GM21717 (cell line): ENCODE measurements around the gene MDM2.
"Not testable (repeated sequence)": the region's sequence is repeated elsewhere in the genome, so short reads cannot be mapped to it uniquely, and the experiment has no call there.

Source experiments
- ATAC-seq: cut with Tn5 transposase; IDR thresholded peaks from one replicate; pipeline ENCODE4 v1.9.1; 2021; ENCODE audit warnings: mild to moderate bottlenecking, moderate library complexity; ENCODE audit not compliant: unreplicated experiment

Gene MDM2

DNA sequence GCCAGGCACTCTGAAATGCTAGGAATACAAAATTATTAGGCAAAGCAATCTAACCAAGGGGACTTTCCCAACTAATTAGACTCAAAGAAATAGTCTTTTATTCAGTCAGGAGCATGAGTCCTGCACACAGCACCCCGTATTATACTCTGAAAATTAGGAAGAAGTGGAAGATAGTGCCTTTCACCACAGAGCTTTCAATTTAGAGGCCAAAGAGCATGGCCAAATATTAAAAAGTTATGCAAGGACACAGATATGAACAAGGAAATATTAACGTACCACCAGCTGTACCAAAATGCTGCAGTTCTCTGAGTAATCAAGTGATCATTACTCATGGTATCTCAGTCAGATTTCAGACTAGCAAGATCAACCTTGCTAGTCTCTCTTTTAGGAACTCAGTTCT lies 22.6 kb upstream of the MDM2 start:
- no peak for ATAC-seq

DNA sequence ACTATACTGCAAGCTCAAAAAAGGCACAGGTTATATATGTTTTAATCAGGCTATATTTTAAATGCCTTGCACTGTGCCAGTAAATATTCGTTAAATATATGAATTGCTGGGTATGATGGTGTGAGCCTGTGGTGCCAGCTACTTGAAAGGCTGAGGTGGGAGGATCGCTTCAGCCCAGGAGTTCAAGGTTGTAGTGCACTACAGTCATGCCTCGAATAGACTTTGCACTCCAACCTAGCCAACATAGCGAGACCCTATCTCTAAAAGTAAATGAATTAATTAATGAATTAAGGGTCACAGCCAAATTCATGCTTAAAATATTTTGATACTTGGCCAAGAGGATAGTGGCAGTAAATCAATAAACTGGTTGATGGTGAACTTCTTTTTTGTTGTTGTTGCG lies 22.2 kb upstream of the MDM2 start:
- ATAC-seq = no peak

GRCh38 chr12:68786929-68787328 lies 21.0 kb upstream of the MDM2 start:
- ATAC-seq = no peak

- ATAC-seq = no peak
Measured at GRCh38 chr12:68788554-68789143, 19.3 kb upstream of the MDM2 start.

GRCh38 chr12:68789144-68789878 lies 18.7 kb upstream of the MDM2 start:
- ATAC-seq = no peak

DNA sequence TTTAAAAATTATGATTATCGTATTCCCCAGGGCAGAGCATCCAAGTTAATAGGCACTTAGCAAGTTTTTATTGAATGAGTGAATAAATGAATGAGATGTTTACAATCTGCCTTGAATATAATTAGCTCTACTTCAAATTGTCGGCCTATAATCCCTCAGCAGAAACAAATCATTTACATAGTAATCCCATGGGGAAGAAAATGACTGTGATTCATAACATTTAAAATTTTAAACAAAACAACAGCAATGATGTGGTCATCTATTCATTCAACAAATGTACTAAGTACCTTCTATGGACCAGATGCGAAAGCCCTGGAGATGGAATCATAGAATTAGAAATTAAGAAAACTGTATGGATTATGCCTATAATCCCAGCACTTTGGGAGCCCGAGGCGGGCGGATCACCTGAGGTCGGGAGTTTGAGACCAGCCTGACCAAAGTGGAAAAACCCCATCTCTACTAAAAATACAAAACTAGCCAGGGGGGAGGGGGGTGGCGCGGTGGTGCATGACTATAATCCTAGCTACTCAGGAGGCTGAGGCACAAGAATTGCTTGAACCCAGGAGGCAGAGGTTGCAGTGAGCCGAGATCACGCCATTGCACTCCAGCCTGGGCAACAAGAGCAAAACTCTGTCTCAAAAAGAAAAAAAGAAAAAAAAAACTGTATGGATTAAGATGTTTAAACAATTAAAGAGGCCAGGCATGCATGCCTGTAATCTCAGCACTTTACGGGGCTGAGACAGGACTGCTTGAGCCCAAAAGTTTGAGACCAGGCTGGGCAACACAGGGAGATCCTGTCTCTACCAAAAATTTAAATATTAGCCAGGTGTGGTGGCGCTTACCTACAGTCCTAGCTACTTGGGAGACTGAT lies 17.7 kb upstream of the MDM2 start:
- ATAC-seq = no peak

GRCh38 chr12:68790952-68791234 lies 17.1 kb upstream of the MDM2 start:
- no peak for ATAC-seq

- ATAC-seq = no peak
Measured at GRCh38 chr12:68791897-68792481, 16.0 kb upstream of the MDM2 start.

- ATAC-seq = peak; percentile 73
Measured at GRCh38 chr12:68792952-68793351, 15.0 kb upstream of the MDM2 start.

DNA sequence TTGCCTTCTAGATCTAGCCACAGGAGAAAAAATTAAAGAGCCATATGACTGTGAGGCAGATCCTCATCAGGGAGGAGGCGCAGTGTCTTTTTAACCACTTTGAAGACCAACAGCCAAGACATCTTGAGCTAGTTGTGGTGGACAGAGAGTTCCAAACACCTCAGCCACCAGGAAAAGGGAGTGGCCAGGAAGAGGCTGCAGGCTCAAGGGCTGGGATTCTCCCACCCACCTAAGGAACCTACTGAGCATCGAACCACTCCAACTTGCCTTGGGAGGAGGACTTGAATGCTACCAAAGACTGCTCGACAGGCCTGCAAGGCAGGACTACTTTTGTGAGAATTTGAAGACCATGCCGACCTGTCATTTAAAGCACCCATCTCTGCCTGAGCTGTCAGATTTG lies 14.5 kb upstream of the MDM2 start:
- no peak for ATAC-seq

- no peak for ATAC-seq
Measured at GRCh38 chr12:68793975-68794652, 13.9 kb upstream of the MDM2 start.

DNA sequence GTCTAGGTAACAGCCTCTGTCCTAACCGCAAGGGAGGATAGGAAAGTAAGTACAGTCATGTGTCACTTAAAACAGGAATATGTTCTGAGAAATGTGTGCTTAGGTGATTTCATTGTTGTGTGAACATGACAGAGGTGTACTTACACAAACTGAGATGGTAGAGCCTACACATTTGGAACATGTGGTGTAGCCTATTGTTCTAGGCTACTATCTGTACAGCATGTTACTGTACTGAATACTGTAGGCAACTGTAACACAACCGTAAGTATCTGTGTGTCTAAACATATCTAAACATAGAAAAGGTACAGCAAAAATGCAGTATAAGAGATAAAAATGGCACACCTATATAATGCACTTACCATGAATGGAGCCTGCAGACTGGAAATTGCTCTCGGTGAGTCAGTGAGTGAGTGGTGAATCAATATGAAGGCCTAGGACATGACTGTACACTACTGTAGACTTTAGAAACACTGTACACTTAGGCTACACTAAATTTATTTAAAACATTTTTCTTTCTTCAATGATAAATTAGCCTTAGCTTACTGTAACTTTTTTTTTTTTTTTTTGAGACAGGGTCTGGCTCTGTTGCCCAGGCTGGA lies 13.2 kb upstream of the MDM2 start:
- ATAC-seq = no peak

DNA sequence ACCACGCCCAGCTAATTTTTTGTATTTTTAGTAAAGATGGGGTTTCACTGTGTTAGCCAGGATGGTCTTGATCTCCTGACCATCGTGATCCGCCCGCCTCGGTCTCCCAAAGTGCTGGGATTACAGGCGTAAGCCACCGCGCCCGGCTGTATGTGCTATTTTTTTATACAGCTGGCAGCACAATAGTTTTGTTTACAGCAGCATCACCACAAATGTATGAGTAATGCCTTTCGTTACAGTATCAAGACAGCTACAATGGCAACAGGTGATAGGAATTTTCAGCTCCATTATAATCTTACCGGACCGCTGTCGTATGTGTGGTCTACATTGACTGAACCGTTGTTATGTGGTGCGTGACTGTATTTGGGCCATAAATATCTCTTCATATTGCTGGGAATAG lies 11.6 kb upstream of the MDM2 start:
- no peak for ATAC-seq

GRCh38 chr12:68798882-68799234 lies 9.1 kb upstream of the MDM2 start:
- ATAC-seq = no peak

- no peak for ATAC-seq
Measured at GRCh38 chr12:68800294-68800693, 7.7 kb upstream of the MDM2 start.

- not testable (repeated sequence) for ATAC-seq
Measured at GRCh38 chr12:68801124-68801523, 6.9 kb upstream of the MDM2 start.

GRCh38 chr12:68802372-68802745 lies 5.6 kb upstream of the MDM2 start:
- not testable (repeated sequence) for ATAC-seq

DNA sequence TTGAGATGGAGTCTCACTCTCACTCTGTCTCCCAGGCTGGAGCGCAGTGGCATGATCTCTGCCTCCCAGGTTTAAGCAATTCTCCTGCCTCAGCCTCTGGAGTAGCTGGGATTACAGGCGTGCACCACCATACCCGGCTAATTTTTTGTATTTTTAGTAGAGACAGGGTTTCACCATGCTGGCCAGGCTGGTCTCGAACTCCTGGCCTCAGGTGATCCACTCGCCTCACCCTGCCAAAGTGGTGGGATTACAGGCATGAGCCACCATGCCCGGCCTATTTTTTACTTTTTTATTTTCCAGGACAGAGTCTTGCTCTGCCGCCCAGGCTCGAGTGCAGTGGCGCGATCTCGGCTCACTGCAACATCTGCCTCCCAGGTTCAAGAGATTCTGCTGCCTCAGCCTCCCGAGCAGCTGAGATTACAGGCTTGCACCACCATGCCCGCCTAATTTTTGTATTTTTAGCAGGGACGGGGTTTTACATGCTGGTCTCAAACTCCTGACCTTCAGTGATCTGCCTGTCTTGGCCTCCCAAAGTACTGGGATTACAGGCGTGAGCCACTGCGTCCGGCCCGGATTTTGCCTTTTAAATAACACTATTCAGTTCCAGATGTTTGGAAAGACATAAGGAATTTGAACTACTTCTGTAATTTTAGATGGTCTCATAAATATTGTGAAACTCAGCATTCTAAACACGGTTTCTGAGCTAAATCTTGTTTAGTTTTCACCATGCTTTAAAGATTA lies 4.9 kb upstream of the MDM2 start:
- ATAC-seq = not testable (repeated sequence)

- ATAC-seq = no peak
Measured at GRCh38 chr12:68803948-68804656, 3.9 kb upstream of the MDM2 start.
